ENCODE data around the gene PRRT3. TPM values are rescaled to one million over a fixed set of nuclear protein-coding genes. Genes with fewer than 3 reads are reported as not detected.

Gene PRRT3
- total and polyA plus RNA-seq, 2 of the 13 experiments (the other 11 are each of a cell fraction or from before 2014, with no cell fraction given) = 0.22 to 0.44 TPM

- 0 out of 2 replicates have a peak, but pooled peaks have one; percentile 24 for TF ChIP-seq FUBP1 (CRISPR knock-in tag; IDR thresholded peaks at IDR 0.05; ENCODE audit: borderline replicate concordance)
- TF ChIP-seq SUZ12 (IDR thresholded peaks at IDR 0.05; ENCODE audit: low read depth, low read length) = no peak
- no peak; the same call in 1 of the 2 replicates for TF ChIP-seq ZFP90 (CRISPR knock-in tag; IDR thresholded peaks at IDR 0.05; ENCODE audit: borderline replicate concordance)
- no peak for TF ChIP-seq NFYC (CRISPR knock-in tag; IDR thresholded peaks at IDR 0.05)
- TF ChIP-seq HNRNPL (IDR thresholded peaks at IDR 0.05; ENCODE audit: low read depth, low read length) = peak; percentile 89
- TF ChIP-seq ZBTB39 (CRISPR knock-in tag; IDR thresholded peaks at IDR 0.05) = peak; percentile 36; the same call in 1 of the 2 replicates
- TF ChIP-seq ZNF512B (CRISPR knock-in tag; IDR thresholded peaks at IDR 0.05; ENCODE audit: borderline replicate concordance) = no peak
- TF ChIP-seq RORA (CRISPR knock-in tag; IDR thresholded peaks at IDR 0.05) = 0 out of 2 replicates have a peak, but pooled peaks have one; percentile 79
- no peak for TF ChIP-seq MTF1 (CRISPR knock-in tag; IDR thresholded peaks at IDR 0.05)
- TF ChIP-seq ZNF674 (CRISPR knock-in tag; IDR thresholded peaks at IDR 0.05; ENCODE audit: low read depth) = 0 out of 2 replicates have a peak, but pooled peaks have one; percentile 40
- 0 out of 2 replicates have a peak, but pooled peaks have one; percentile 11 for TF ChIP-seq ZBTB49 (CRISPR knock-in tag; IDR thresholded peaks at IDR 0.05; ENCODE audit: borderline replicate concordance)
- TF ChIP-seq ZNF570 (CRISPR knock-in tag; IDR thresholded peaks at IDR 0.05; ENCODE audit: borderline replicate concordance) = no peak
- no peak for TF ChIP-seq NCOA2 (CRISPR knock-in tag; IDR thresholded peaks at IDR 0.05)
- no peak; the same call in 1 of the 2 replicates for TF ChIP-seq ZNF839 (CRISPR knock-in tag; IDR thresholded peaks at IDR 0.05; ENCODE audit: borderline replicate concordance)
Measured at GRCh38 chr3:9946112-9947024, 5.8 kb downstream of the PRRT3 start (continued).

All from HepG2 (cell line).